Effector CD4-positive, alpha-beta T cell (primary cell): ENCODE data around the gene RAC3.

Source experiments
- DNase-seq: peaks from one replicate; pipeline ENCODE4 v3.0.0-alpha.2; 2020

Gene RAC3

DNA sequence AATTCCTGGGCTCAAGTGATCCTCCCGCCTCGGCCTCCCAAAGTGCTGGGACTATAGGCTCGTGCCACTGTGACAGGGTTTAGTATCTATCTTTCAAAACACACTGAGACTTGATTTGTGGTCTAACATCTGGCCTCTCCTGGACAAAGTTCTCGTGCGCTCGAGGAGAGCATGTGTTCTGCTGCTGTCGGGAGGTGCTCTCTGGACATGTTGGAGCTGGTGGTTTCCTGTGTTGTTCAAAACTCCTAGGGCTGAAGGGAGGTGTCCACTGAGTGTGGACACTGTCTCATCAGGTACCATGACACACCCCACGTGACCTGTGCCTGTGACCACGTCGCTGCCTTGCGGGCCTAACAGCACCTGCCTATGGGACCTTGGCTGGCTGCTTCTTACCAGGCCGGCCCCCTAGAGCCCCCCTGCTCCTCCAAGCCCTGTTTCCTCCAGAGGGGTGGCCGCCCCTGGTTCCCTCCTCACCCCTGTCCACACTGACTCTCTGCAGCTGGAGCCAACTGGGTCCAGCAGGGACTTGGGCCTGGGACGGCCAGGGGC lies 14.5 kb downstream of the RAC3 start:
- no peak for DNase-seq

DNA sequence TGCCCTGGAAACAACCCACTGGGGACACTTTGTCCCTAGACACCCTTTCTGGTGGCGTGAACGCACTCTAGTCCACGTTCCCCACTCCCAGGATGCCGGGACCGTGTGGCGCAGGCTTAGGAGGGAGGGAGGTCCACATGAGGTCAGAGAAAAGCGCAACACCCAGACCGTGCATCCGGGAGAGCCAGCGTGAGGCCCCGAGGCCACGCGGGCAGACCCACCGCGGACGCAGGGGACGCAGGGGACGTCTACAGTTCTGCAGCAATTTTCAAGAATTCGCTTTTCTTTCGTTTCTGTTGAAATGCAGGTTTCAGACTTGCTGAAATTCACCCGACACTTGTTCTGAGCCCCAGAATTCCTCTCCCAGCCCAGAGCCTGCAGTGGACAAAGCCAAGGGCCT lies 15.4 kb downstream of the RAC3 start:
- no peak for DNase-seq

DNA sequence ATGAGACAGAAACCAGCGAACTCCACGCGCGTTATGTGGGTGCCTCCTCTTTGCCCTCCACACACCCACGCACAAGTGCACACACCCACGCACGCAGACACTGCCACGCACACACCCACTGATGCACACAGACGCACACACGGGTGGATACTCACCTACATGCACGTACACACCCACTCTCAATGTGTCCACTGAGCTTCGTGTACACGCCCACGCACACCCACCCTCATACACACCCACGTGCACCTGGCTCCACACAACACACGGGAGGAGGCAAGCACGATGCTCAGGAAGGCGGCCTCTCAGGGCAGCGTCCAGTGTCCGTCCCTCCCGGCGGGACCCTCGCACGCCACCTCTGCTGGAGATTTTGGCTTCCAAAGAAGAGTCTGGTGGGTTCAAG lies 15.9 kb downstream of the RAC3 start:
- DNase-seq: no peak

DNA sequence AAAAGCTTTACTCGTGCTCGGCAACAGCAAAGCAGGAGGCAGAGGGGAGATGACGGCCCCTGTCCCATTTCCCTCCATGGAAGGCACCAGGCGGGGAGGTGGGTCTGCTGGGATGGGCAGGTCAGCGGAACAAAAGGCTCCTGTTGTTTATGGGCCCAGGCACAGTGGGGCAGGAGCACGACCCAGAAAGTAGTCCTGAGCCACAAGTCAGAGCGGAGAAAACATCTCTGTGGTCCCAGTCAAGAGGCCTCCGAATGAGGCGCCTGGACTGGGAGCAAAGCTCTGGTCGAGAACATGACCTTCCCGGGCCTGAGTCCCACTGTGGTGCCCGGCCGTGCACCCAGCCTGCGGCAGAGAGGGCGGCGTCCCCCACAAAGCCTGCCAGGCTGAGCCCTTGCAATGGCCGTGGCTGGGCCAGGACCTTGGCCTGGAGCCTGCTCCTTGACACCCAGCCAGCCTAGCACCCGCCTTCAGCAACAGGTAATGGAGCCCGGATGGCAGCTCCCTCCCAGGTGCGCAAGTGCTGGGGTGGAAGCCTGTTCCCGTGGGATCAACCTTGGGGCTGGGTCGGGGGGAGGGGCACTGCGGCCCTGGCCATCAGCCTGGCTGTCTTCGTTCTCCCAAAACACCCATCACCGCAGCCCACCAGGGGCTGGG lies 16.6 kb downstream of the RAC3 start:
- DNase-seq: no peak

DNA sequence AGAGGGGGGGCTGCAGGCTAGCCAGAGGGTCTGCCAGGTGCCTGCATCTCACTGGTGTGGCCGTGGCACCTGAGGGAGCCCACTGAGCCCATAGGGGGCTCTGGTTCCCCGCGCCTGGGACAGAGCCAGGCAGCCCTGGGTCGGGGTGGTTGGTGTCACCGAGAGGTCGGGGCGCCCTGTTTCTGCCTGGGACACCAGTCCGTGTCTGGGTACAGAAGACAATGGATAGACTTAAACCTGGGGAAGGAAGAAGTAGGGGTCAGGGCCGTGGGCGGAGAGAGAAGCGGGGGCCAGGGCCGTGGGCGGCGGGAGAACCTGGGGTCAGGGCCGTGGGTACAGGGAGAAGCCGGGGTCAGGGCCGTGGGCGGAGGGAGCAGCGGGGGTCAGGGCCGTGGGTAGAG lies 17.1 kb downstream of the RAC3 start:
- DNase-seq: no peak

DNA sequence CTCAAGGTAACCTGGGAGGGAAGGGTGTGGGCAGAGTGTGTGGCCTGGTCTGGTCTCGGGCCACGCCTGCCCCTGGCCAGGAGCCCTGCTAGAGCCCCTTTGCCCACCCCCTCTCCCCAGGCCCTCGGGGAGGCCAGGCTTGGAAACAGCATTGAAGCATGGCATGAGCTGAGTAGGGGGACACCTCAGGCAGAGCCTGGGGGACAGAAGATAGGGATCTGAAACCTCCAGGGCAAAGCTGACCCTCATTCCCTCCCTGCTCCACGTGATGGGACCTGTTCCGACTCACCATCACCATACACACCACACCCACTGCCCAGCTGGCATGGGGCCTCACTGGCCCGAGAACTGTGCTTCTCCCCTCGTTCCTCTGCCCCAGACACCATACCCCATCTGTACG lies 17.6 kb downstream of the RAC3 start:
- DNase-seq: no peak

DNA sequence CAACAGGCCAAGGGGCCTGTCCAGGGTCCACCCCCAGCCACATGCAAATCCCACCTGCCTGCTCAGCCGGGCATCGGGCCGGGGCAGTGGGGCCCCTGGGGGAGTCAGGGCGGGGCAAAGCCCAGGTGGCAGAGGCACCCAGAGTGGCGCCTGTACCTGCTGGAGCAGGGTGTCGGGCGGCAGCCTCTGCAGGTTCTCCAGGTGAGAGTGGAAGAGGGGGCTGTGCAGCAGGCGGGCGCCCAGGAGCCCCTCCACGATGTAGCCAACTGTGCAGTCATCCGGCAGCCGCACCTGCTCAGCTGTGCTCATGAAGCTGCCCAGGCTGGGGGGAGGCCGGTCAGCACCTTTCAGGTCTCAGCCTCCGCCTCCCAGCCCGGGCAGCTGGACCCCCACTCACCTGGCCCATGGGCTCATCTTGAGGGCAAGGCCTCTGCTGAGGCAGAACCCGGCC lies 18.1 kb downstream of the RAC3 start:
- no peak for DNase-seq

DNA sequence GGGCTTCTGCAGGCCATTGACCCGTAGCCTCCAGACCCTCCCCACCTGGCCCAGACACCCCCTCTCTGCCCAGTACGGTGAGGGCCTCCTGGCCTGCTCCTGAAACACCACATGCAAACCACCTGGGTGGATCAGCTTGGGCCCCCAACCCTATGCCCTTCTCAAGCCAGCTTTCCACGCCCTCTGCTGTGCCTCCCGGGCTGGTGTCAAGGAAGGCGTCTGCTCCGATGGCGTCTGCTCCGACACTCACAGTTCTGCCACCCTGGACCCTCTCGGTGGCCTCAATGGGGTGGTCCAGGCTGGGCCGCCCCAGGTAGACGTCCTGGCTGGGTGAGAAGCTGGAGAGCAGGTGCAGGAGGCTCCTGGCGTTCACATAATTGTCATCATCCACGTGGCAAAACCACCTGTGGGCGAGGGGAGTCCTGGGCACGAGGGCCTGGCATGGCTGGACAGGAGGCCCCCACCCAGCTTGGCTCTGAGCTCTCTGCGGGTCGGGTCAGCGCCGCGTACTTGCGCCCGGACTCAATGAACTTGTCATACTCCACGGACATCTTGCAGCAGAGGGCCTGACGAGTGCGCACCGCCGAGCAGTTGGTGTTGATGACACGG lies 18.8 kb downstream of the RAC3 start:
- peak; percentile 1 for DNase-seq

DNA sequence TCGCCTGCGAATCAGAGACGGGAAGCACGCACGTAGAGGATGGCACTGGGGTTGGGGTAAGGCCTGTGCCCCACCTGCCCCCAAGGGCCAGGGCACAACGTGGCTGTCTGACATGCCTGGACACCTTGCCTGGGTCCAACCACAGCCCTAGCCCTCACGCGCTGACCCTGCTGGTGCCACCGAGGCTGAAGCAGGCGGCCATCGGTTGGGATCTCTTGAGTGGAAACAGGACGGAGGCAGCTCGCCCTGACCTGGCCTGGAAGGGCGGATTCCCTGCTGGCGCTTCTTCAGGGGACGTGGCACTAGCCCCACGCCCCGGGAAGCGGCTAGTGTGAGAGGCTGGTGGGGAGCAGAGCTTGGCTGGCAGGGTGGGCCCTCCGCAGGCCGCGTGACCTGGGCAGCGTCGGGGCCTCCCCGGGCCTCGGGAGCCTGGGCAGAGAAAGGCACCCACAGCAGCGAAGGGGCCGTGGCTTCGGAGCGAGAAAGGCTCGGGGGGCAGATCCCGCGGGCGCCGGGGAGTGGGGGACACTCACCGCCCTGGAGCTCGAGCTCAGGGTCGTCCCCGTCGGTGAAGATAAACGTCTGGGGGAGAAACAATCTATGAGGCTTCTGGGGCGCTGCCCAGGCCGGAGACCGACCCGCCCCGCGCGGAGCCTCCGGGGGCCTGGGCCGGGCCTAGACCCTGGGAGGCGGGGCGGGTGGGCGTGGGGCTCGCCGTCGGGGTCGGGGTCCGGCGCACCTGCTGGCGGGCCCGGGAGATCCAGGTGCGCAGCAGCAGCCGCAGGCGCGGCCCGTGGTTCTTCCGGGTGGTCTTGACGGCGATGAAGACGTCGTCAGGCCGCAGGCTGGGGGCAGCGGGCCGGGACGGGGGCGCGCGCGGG lies 19.5 kb downstream of the RAC3 start:
- peak; percentile 2 for DNase-seq

DNA sequence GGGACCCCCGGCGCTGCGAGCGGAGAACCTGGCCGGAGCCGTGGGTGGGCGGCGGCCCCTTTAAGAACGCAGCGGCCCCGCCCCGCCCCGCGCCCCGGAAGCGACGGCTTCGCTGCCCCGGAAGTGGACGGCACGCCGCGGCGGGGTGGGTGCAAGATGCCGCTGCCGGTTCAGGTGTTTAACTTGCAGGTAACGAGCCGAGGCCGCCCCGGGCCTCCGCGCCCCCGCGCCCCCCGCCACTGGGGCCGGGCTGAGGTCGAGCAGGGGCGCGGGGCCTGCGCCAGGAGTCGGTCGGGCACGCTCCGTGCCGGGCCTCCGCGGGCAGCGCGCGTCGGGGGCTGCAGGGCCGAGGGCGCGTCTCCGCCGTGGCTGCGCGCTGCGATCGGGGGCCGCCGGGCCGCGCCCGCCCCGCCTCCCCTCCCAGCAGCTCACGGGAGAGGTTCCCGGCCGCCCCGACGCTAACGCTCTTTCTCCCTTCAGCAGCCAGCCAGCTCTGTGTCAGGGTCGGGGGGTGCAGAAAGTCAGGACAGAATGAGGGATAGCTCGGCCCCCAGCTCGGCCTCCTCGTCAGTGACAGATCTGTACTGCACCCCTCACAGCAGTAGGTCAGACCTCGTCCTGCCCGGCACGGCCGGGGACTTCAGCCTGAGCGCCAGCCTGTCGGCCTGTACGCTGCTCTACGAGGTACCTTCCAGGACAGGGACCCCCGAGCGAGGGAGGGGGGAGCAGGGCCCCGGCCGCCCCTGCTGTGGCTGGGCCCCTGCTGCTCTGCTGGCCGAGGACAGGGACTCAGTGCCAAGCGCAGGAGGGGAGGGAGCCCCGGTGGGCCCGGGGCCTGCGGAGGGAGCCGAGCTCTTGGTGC lies 20.5 kb downstream of the RAC3 start, which contains the start of the genes GPS1 and RFNG:
TSS of gene GPS1 (plus strand) at position 123 of the 862 bp plus-strand sequence. CDS start at position 157, 34 bp downstream.
TSS of gene RFNG (minus strand) at position 36 of the 862 bp plus-strand sequence. CDS start 45 bp downstream, outside the sequence.
- DNase-seq: peak; percentile 79

DNA sequence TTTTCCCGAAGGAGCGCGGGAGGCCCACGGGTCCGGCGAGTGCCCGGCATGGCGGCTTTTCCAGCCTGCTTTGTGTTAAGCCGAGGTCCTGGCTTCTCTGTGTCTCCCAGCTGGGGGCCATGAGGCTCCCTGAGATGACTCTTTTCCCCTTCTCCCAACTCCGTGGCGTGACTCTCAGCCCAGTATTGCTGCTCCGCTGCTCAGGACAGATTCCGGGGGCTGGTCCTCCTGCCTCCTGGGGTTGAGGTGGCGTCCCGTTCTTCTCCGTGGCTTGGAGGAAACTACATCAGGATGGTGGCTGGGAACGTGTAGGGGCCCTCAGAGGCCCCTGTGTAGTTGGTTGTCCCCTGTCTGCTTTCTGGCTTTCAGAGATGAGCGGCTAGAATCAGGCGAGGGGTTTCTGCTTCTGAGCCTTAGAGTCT lies 21.2 kb downstream of the RAC3 start:
- DNase-seq: no peak

DNA sequence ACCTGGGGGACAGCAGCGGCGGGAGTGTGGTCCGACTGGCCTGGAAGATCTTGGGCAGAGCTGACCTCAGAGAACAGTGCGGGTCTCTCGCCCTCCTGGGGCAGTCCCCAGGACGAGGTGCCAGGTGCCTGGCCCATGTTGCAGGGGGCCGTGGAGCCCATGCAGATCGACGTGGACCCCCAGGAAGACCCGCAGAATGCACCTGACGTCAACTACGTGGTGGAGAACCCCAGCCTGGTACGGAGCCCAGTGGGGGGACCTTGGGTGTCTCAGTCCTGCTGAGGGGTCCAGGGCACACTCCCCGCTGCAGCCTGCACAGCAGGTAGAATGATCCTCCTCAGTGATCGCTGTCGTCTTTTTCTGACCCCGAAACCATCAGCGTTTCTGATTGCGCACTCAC lies 21.7 kb downstream of the RAC3 start:
- peak; percentile 1 for DNase-seq

DNA sequence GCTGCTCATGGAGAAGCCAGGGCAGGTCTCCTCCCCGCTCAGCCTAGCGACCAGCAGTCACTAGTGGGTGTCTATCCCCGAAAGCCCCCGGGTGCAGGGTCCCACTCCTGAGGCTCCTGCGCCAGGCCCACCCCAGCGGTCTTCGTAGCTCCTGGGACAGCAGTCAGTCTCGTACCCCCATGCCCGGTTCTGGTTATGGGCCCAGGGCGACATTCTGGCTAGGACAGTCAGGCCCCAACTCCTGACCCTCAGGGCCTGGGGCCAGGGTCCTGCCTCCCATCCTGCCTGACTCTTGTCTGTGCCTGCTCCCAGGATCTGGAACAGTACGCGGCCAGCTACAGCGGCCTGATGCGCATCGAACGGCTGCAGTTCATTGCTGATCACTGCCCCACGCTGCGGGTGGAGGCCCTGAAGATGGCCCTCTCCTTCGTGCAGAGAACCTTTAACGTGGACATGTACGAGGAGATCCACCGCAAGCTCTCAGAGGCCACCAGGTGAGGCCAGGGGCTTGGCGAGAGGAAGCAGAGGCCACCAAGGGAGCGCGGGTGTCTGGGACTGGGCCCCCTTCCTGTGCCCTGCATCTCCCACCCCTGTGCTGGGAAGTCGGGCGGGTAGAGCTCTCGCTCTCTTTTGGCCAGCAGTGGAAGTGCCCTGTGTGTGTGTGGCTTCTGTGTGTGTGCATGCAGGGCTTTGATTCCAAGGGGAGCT lies 22.2 kb downstream of the RAC3 start:
- no peak for DNase-seq

DNA sequence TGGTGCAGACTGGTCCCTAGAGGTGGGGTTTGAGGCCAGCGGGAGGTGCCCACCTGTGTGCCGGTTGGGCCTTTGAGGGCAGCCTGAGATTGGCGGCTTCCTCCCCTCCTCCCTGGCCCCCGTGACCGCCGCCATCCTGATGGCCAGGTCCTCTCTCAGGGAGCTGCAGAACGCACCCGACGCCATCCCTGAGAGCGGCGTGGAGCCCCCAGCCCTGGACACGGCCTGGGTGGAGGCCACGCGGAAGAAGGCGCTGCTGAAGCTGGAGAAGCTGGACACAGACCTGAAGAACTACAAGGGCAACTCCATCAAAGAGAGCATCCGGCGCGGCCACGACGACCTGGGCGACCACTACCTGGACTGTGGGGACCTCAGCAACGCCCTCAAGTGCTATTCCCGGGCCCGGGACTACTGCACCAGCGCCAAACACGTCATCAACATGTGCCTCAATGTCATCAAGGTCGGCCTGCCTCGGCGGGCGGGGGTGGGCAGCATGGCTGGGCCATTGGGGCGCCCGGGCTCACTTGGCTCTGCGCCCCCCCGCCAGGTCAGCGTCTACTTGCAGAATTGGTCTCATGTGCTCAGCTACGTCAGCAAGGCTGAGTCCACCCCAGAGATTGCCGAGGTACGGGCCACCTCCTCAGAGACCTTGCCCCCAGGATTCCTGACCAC lies 23.0 kb downstream of the RAC3 start:
- DNase-seq: peak; percentile 1

DNA sequence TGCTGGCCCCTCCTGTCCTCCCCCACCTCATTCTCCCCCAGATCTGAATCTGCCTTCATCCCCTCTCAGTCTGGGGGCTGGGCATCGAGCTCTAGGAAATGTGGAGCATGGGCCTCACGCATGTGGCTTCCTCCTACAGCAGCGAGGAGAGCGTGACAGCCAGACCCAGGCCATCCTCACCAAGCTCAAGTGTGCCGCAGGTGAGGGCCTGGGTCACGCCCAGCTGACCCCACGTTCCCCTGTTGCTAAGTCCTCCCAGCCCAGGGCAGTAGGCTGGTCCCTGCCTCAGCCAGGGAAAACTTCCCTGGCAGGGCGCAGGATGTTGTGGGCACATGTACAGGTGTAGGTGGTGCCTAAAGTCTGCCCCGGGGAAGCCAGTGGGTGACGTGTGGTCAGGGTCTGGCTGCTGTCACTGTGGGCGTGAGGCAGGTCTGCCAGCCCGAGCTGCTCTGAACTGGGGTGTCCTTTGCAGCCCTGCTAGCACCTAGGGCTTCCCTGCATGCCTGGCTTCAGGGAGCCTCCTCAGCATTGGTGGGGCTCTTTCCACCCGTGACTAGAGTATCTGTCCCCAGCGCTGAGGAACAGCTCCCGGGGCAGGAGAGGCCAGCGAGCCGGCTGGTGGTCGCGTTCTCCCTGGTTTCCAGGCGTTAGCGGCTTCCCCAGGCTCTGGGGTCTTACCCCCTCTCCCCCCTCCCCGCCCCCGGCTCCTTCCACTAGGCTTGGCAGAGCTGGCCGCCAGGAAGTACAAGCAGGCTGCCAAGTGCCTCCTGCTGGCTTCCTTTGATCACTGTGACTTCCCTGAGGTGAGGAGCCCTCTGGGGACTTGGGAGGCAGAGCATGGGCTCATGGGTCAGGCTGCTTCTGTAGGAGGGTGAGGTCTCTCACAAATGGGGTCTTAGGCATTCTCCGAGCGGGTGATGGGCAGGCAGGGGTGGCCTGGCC lies 23.8 kb downstream of the RAC3 start:
- DNase-seq: no peak

DNA sequence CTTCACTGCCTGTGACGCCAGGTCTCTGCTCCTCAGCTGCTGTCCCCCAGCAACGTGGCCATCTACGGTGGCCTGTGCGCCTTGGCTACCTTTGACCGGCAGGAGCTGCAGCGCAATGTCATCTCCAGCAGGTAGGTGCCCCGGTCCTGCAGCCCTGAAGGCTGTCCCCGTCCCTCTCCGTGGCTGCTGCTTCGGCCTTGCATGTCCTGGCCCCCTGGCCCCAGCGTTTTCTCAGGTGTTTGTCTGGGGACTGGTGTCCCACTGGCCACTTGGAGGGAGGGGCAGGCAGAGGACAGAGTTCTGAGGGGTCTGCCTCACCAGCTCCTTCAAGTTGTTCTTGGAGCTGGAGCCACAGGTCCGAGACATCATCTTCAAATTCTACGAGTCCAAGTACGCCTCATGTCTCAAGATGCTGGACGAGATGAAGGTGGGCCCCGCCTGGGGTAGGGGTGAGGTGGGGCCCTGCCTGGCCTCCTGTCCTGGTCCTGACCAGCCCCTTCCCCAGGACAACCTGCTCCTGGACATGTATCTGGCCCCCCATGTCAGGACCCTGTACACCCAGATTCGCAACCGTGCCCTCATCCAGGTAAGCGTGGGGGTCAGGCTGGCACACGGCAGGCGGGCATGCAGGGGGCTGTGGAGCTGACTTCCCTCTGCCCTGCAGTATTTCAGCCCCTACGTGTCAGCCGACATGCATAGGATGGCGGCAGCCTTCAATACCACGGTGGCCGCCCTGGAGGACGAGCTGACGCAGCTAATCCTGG lies 24.7 kb downstream of the RAC3 start:
- no peak for DNase-seq

DNA sequence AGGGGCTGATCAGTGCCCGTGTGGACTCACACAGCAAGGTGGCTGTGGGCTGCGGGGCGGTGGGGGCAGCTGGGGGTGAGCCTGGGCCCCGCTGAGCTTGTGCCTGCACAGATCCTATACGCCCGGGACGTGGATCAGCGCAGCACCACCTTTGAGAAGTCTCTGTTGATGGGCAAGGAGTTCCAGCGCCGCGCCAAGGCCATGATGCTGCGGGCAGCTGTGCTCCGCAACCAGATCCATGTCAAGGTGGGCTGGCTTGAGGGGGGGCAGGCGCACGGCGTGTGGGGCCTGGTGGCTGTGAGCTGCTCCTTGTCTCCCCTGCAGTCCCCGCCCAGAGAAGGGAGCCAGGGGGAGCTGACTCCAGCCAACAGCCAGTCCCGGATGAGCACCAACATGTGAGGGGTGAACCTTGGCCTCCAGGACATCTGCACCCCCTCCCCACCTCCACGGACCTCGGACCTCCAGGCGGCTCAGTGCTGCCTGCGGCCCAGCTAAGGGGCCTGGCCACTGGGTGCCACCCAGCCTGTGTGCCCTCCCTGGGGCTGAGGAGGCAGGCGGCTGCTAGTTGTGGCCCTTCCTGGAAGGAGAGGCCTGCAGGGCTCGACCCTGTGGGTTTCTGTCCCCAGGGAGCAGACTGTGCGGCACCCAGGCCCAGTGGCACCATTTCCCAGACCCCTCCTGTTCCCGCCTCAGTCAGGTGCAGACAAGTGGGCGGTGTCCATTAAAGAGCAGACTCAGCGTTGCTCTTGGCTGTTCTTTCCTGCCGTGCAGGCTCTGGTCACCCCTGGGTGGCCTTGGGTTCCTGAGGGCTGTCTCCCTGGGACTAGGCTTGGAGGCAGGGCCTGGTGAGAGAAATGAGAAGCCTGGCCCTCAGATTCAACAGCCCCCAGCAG lies 25.5 kb downstream of the RAC3 start:
- peak; percentile 1 for DNase-seq
